Measurements from ENCODE around the gene SLC35D2. TPM values are rescaled to one million over a fixed set of nuclear protein-coding genes. Genes with fewer than 3 reads are reported as not detected.
"Not testable (repeated sequence)": the region's sequence is repeated elsewhere in the genome, so short reads cannot be mapped to it uniquely, and the experiment has no call there.

Gene SLC35D2
- total RNA-seq, 4 donors from 2014 or later = 20.5 to 29.5 (median 21.8) TPM

DNA sequence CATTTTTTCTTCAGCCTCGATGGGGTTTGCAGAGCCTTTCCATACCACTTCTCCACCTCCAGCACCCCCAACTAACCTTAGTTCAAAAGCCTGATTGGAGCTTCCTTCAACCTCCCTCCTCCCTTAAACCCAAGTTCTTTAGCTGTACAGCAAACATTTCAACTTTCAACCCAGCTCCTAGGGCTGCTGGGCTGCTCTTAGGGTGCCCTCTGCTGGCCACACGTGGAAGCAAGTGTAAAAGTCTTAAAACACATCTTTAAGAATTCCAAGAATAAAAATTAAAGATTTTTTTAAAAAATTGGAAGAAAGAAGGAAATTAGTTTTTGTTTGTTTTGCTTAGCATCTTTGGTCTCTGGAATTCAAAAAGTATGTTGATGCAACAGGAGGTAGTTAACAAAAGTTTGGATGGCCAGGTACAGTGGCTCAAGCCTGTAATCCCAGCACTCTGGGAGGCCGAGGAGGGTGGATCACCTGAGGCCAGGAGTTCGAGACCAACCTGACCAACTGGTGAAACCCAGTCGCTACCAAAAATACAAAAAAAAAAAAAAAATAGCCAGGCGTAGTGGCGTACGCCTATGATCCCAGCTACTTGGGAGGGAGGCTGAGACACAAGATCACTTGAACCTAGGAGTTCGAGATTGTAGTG lies 66.1 kb downstream of the SLC35D2 start:
- DNase-seq (ENCODE audit: extremely low spot score) = no peak
- Histone ChIP-seq H3K4me1 (peaks cover 0 to 4% (median 2%) of the 10 kb centered on the region in 4 donors), H3K27me3 (no peaks in the 10 kb centered on the region), H3K9me3 (peaks cover 0 to 11% (median 7%) of the 10 kb centered on the region in 4 donors), H3K36me3 (peaks cover 0 to 55% (median 37%) of the 10 kb centered on the region in 4 donors), H3K27ac (replicated peaks in 1 of 4) (no peak overlapping the region), H3K4me3 (no peak overlapping the region)
- intact Hi-C loops (cut with DNase I) = loop anchor here (2.0 to 5.0 kb wide), 2 partner anchors 87 to 590 kb away; no protein-coding TSS in a partner anchor
- TF ChIP-seq POLR2AphosphoS5 (IDR thresholded peaks at IDR 0.05) (peak in 1 of 2 donors; percentile 10), POLR2A (IDR thresholded peaks at IDR 0.05; ENCODE audit: low read depth) (no peak), EP300 (IDR thresholded peaks at IDR 0.05) (no peak)
- TF ChIP-seq, protein P1, sequence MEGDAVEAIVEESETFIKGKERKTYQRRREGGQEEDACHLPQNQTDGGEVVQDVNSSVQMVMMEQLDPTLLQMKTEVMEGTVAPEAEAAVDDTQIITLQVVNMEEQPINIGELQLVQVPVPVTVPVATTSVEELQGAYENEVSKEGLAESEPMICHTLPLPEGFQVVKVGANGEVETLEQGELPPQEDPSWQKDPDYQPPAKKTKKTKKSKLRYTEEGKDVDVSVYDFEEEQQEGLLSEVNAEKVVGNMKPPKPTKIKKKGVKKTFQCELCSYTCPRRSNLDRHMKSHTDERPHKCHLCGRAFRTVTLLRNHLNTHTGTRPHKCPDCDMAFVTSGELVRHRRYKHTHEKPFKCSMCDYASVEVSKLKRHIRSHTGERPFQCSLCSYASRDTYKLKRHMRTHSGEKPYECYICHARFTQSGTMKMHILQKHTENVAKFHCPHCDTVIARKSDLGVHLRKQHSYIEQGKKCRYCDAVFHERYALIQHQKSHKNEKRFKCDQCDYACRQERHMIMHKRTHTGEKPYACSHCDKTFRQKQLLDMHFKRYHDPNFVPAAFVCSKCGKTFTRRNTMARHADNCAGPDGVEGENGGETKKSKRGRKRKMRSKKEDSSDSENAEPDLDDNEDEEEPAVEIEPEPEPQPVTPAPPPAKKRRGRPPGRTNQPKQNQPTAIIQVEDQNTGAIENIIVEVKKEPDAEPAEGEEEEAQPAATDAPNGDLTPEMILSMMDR (IDR thresholded peaks at IDR 0.05) = peak; percentile 76 to 93 (median 87)
- WGBS = 46% methylated on average over 9 of the region's 9 CpGs

DNA sequence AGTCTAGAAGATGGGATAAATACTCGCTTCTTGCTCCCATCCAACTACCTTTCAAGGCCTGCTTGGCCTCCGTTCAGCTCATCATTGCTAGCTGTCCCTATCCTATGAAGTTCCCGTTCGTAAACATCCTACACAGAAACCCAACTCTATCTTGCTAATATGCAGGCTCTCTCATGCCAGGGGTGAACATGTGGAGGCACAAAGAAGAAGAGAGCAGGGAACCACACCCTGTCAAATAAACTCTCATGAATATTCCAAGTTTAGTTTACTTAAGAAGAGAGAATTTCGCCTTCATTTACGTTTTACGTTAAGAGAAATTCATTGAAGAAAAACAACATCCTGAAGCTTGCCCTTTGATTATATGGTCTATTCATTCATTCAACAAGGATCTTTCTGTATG lies 73.7 kb downstream of the SLC35D2 start:
- Histone ChIP-seq H3K27ac (replicated peaks in 1 of 4) (no peak overlapping the region), H3K4me1 (no peaks in the 10 kb centered on the region), H3K9me3 (peaks cover 0 to 11% (median 7%) of the 10 kb centered on the region in 4 donors), H3K36me3 (peaks cover 0 to 19% (median 13%) of the 10 kb centered on the region in 4 donors), H3K27me3 (no peaks in the 10 kb centered on the region), H3K4me3 (no peak overlapping the region)
- TF ChIP-seq EP300 (IDR thresholded peaks at IDR 0.05) (no peak), POLR2A (IDR thresholded peaks at IDR 0.05; ENCODE audit: low read depth) (no peak), POLR2AphosphoS5 (IDR thresholded peaks at IDR 0.05) (no peak)
- TF ChIP-seq, protein P1 (IDR thresholded peaks at IDR 0.05) = no peak
- 96% methylated on average over 7 of the region's 7 CpGs for WGBS
- no peak for DNase-seq (ENCODE audit: extremely low spot score)
- intact Hi-C loops (cut with DNase I) = no loop called here

DNA sequence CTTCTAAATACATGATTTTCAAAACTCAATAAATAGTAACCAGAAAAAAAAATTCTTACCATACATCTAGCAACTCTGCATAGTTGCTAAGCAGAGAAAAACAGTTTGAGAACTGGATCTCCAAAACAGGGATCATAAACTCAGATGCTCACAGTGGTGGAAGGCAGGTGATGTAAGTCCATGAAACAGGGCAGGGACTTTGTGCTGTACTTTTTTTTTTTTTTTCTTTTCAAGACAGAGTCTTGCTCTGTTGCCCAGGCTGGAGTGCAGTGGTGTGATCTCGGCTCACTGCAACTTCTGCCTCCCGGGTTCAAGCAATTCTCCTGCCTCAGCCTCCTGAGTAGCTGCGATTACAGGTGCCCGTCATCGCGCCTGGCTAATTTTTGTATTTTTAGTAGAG lies 76.6 kb downstream of the SLC35D2 start:
- H3K27me3 ChIP-seq; H3K4me3 ChIP-seq; H3K9me3 ChIP-seq; intact Hi-C loops (cut with DNase I); H3K4me1 ChIP-seq; H3K27ac ChIP-seq (replicated peaks in 1 of 4); DNase-seq (ENCODE audit: extremely low spot score); H3K36me3 ChIP-seq: not testable (repeated sequence)
- 95% methylated on average over 6 of the region's 6 CpGs for WGBS

DNA sequence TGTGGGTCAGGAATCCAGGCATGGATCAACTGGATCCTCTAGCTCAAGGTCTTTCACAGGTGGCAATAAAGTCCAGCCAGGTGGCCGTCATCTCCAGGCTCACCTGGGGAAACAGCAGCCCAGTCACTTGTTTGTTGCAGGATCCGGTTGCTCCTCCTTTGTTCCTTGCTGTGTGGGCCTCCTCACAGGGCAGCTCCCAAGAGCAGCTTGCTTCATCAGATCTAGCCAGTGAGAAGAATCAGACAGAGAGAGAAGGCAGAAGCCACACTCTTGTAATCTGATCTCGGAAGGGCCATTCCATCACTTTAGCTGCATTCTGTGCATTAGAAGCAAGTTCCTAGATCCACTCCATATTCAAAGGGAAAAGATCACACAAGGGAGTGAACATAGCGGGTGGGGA lies 78.3 kb downstream of the SLC35D2 start:
- no peaks in the 10 kb centered on the region for H3K9me3 ChIP-seq
- no peaks in the 10 kb centered on the region for H3K27me3 ChIP-seq
- H3K4me1 ChIP-seq = no peaks in the 10 kb centered on the region
- no peak overlapping the region for H3K27ac ChIP-seq (replicated peaks in 1 of 4)
- intact Hi-C loops (cut with DNase I) = no loop called here
- 53% methylated on average over 3 of the region's 4 CpGs for WGBS
- H3K4me3 ChIP-seq = no peak overlapping the region
- H3K36me3 ChIP-seq = no peaks in the 10 kb centered on the region
- no peak for DNase-seq (ENCODE audit: extremely low spot score)
- TF ChIP-seq EP300 (IDR thresholded peaks at IDR 0.05) = no peak
- TF ChIP-seq, protein P1 (IDR thresholded peaks at IDR 0.05) = no peak
- TF ChIP-seq POLR2A (IDR thresholded peaks at IDR 0.05; ENCODE audit: low read depth) = no peak
- no peak for TF ChIP-seq POLR2AphosphoS5 (IDR thresholded peaks at IDR 0.05)

DNA sequence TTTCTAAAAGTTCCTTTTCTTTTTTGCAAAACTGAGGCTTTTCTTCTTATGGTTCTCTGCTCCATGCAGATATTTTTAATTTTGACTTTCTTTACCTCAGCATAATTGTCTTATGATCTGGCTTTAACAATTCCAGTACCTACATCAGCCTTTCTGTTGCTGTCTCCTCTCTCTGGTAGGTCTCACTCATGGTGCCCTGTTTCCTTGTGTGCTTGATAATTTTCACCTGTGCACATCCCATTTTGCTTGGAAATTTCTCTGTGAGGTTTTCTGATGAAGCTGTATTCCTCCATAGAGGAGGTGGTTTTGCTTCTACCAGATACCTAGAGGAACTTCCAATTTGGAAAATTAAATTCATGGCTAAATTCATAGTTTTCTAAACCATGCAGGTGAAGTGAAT lies 79.3 kb downstream of the SLC35D2 start:
- intact Hi-C loops (cut with DNase I) = no loop called here
- TF ChIP-seq POLR2A (IDR thresholded peaks at IDR 0.05; ENCODE audit: low read depth) = no peak
- TF ChIP-seq, protein P1 (IDR thresholded peaks at IDR 0.05) = no peak
- no peak for TF ChIP-seq EP300 (IDR thresholded peaks at IDR 0.05)
- no peak for TF ChIP-seq POLR2AphosphoS5 (IDR thresholded peaks at IDR 0.05)
- Histone ChIP-seq H3K36me3 (no peaks in the 10 kb centered on the region), H3K4me3 (no peak overlapping the region), H3K9me3 (no peaks in the 10 kb centered on the region), H3K27me3 (no peaks in the 10 kb centered on the region), H3K27ac (replicated peaks in 1 of 4) (no peak overlapping the region), H3K4me1 (no peaks in the 10 kb centered on the region)
- DNase-seq (ENCODE audit: extremely low spot score) = no peak
